Ureter (tissue), 1 donor: ENCODE data around the gene SIM1. TPM values are rescaled to one million over a fixed set of nuclear protein-coding genes. Genes with fewer than 3 reads are reported as not detected.
"Not testable (repeated sequence)": the region's sequence is repeated elsewhere in the genome, so short reads cannot be mapped to it uniquely, and the experiment has no call there.

Experiments used
- DNase-seq: peaks from one replicate; pipeline ENCODE4 v3.0.0-alpha.2; 2020; ENCODE audit warnings: low spot score
- total RNA-seq: library from RNA; stranded (reverse); gene quantifications from one replicate; pipeline ENCODE4 v1.2.4, GENCODE V29; 2023
- donor health status: DM: yes; HTN: yes; CAD: no.

SIM1 gene
- total RNA-seq, 1 donor from 2014 or later: 5.3 TPM

GRCh38 chr6:100354736-100355641 lies 109.7 kb downstream of the SIM1 start:
- DNase-seq: not testable (repeated sequence)

- DNase-seq: no peak
Observed at GRCh38 chr6:100353276-100354015, 111.3 kb downstream of the SIM1 start.

GRCh38 chr6:100350139-100350538 lies 114.6 kb downstream of the SIM1 start:
- DNase-seq: no peak

GRCh38 chr6:100349366-100349765 lies 115.4 kb downstream of the SIM1 start:
- no peak for DNase-seq

- DNase-seq: no peak
Observed at GRCh38 chr6:100347901-100348550, 116.7 kb downstream of the SIM1 start.

GRCh38 chr6:100346828-100347227 lies 117.9 kb downstream of the SIM1 start:
- DNase-seq: no peak

- DNase-seq: no peak
Observed at GRCh38 chr6:100346203-100346602, 118.5 kb downstream of the SIM1 start.

GRCh38 chr6:100344761-100345160 lies 120.0 kb downstream of the SIM1 start:
- no peak for DNase-seq

GRCh38 chr6:100344321-100344720 lies 120.4 kb downstream of the SIM1 start:
- no peak for DNase-seq

GRCh38 chr6:100343316-100344077 lies 121.2 kb downstream of the SIM1 start:
- no peak for DNase-seq

- DNase-seq: no peak
Observed at GRCh38 chr6:100342830-100343229, 121.9 kb downstream of the SIM1 start.

GRCh38 chr6:100339574-100340255 lies 125.0 kb downstream of the SIM1 start:
- DNase-seq: no peak

- no peak for DNase-seq
Observed at GRCh38 chr6:100338090-100338489, 126.6 kb downstream of the SIM1 start.

- DNase-seq: no peak
Observed at GRCh38 chr6:100336876-100337275, 127.8 kb downstream of the SIM1 start.

GRCh38 chr6:100335991-100336390 lies 128.7 kb downstream of the SIM1 start:
- no peak for DNase-seq
